GDM1 (cell line): ENCODE measurements around the gene OGFOD2.
A peak's percentile ranks its signal among the peaks of the same experiment; 100 is the strongest.
"Not testable (repeated sequence)": the region's sequence is repeated elsewhere in the genome, so short reads cannot be mapped to it uniquely, and the experiment has no call there.

ENCODE experiments used
- DNase-seq: peaks from one replicate; lab custom pipeline; 2025; lab: John Stamatoyannopoulos, UW

The OGFOD2 gene

DNA sequence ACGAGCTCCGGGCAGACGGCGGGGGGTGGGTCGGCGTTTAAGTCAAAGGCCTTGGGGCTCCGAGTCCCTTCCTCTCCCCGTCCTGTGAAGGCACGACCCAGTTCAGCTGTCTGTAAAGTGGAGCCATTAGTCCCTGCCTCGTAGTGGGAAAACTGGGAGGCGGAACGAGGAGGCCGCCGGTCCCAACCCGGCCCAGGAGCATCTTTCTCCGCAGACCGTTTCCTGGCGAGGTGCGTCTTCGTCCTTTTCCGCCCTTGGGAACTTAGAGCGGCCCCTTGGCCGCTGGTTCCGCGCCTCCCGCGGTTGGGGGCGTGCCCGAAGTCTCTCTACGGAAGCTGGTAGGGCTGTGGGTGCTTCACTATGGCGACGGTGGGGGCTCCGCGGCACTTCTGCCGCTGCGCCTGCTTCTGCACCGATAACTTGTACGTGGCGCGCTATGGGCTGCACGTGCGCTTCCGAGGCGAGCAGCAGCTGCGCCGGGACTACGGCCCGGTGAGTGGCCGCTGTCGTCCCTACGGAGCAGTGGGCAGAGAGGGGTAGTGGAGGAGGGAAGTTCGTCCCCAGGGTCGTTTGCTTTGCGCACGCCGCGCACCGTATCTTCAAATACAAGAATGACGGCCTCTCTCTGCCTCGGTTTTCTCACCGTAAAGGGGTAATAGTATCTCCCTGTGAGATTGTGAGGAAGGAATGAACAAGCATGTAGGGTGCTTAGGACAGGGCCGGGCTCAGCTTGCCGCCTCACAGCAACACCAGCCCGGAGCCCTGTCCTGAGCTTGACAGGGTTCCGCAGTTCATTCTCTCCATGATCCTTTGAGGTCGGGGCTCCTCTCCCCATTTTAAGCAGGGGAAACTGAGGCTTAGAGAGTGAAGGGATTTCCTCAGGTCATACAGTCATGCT lies at the start of gene OGFOD2:
Gene OGFOD2 (plus strand): TSS at position 353 of the 898 bp plus-strand sequence. CDS start 8 bp downstream, at position 361.
- peak; percentile 86 for DNase-seq

- DNase-seq = peak; percentile 19
Observed at GRCh38 chr12:122927756-122928403, 47.2 kb upstream of the OGFOD2 start.

- DNase-seq = no peak
Observed at GRCh38 chr12:122928404-122929147, 46.5 kb upstream of the OGFOD2 start.

DNA sequence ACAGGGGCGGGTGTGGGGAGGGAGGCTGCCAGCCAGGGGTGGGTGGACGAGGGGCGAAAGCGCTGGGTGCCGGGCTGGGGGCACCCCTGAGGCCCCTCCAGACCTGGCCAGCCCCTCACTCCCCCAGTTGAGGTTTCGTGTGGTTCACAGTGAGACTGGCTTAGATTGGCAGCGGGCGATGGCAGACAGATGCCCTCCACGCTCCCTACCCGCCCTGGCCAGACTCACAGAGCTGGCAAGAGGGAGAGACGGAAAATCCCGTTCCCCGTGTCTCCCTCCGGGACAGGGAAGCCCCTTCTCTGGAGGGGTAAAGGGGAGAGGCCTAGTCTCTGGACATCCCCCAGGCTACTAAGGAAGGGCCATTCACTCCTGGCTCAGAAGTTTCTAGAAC lies 45.9 kb upstream of the OGFOD2 start:
- DNase-seq = no peak

- DNase-seq = no peak
Observed at GRCh38 chr12:122929812-122930211, 45.2 kb upstream of the OGFOD2 start.

- no peak for DNase-seq
Observed at GRCh38 chr12:122932207-122932606, 42.8 kb upstream of the OGFOD2 start.

DNA sequence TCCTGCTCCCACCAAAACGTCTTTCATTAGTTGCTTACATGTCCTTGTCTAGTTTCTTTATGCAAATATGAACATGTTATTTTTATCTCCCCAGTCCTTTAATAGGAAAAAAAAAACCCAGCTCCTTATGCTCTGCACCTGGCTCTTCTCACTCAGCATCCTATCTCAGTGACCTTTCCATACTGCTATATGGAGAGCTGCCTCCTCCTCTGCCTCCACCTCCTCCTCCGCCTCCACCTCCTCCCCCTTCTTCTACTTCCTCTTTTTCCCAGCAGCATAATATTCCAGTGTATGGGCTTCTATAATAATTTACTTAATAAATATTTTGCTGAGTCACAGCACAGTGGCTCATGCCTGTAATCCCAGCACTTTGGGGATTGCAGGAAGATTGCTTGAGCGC lies 40.3 kb upstream of the OGFOD2 start:
- DNase-seq = no peak

DNA sequence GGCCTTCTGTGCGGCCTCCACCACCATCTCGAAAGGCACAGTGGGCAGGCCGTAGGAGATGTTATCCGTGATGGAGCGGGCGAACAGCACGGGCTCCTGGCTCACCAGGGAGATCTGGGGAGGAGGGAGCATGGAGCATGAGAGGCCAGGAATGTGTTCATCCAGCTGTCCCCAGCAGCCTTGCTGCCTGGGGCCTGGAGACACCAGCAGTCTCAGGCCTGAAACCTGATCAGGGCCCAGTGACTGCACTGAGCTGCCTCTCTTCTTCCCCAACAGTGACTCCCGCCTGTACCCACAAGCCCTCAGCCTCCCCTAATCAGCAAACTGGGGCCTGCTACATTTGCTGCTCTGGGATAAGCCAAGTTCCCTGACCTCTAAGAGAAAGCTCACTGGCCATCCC lies 39.7 kb upstream of the OGFOD2 start:
- no peak for DNase-seq

DNA sequence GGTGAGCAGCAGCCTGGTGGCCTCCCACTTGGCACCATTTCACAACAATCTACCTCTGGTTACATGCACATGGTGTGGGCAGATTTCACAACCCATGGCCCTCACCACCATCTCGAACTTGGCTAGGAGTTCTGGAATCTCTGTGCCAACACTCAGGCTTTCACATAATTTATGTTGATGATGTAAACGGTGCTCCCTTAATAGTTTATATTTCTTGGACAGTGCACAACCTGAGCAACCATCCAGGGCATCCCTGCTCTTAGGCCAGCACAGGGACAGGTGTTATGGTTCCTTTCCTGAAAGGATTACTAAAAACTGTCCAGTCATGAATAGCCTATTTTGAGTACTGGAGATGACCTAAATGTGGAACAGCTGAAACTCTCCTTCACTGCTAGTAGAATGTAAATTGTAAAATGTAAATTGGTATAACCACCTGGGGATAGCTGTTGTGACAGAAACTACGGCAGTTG lies 37.4 kb upstream of the OGFOD2 start:
- no peak for DNase-seq

GRCh38 chr12:122939125-122939524 lies 35.9 kb upstream of the OGFOD2 start:
- no peak for DNase-seq

DNA sequence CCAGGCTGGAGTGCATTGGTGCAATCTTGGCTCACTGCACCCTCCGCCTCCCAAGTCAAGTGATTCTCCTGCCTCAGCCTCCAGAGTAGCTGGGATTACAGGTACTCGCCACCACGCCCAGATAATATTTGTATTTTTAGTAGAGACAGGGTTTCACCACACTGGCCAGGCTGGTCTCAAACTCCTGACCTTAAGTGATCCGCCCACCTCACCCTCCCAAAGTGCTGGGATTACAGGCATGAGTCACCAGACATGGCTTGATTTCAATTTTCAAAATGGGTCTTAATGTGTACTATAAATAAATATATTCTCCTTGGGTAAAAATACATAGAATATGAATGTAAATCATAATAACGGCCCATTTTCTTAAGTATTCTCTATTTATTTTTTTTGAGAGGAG lies 33.7 kb upstream of the OGFOD2 start:
- not testable (repeated sequence) for DNase-seq

DNA sequence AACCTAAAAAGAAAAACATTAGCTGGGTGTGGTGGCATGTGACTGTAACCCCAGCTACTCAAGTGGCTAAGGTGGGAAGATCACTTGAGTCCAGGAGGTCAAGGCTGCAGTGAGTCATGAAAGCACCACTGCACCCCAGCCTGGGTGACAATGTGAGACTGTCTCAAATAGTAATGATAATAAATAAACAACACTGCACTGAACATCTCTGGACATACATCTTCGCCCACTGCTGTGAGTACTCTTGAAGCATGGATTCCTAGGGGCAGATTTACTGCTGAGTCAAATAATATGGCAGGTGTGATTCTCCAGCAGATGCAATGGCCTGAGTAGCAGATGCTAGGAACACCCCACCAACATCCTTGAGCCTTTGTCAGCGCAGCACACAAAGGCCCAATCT lies 32.4 kb upstream of the OGFOD2 start:
- DNase-seq = no peak

- DNase-seq = no peak
Observed at GRCh38 chr12:122943196-122943595, 31.8 kb upstream of the OGFOD2 start.

- DNase-seq = no peak
Observed at GRCh38 chr12:122944605-122945592, 30.1 kb upstream of the OGFOD2 start.

DNA sequence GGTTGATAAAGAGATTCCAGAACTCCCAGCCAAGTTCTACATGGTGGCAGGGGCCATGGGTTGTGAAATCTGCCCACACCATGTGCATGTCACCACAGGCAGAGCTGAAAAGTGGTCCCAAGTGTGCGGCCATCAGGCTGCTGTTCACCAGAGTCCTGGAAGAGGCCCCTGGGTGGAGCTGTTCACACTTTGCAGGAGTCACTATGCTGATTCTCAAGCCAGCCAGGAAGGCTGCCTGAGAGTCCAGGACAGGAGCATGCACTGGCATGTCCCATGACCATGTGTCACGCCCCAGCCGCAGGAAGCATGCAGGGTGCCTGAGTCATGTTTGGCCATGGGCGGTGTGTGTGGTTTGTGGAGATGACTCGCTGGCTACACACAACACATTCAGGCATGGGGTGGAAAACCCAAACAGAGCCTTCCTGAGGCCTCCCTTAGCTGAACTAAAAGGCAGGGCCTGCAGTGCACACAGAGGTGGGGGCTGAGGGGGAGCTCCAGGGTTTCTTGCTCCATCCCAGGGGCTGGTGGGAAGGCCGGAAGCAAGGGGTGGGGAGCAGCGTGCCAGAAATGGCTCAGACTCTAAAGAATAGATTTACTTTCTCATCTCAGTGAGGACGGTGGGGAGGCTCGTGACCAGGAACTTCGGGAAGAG lies 28.2 kb upstream of the OGFOD2 start:
- DNase-seq = peak; percentile 95

GRCh38 chr12:122947352-122947792 lies 27.7 kb upstream of the OGFOD2 start:
- peak; percentile 6 for DNase-seq

DNA sequence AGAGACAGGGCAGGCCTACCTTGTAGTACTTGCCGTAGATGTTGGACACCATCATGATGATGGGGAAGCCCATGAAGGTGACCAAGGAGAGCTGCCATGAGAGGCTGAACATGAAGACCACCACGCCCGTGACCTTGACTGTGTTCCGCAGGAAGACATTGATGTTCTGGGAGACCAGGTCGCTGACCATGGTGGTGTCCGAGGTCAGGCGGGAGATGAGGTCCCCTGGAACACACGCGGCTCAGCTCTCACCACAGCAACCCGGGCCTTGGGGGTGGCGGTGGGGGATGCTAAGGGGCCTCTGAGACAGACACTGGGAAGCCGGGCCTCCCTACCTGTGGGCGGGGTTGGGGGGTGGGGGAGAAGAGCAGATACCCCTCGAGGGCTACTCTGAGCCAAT lies 26.4 kb upstream of the OGFOD2 start:
- DNase-seq = no peak

DNA sequence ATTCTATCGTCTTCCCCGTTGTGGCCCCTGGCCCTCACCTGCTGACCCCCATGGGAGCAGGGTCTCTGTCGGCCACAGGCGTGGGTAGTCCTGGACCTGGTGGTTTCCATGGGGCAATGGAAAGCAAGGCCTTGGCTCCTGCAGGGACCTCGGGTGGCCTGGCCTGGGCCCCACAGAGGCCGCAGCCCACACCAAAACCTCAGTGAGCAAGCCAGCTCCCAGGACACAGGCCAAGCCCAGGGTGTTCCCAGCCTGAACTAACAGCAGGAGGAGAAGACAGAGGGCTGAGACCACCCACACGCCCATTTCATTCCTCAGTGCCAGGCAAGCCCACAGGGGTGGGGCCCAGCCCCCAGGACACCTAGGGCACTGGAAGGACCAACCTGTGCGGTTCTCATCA lies 25.6 kb upstream of the OGFOD2 start:
- no peak for DNase-seq

DNA sequence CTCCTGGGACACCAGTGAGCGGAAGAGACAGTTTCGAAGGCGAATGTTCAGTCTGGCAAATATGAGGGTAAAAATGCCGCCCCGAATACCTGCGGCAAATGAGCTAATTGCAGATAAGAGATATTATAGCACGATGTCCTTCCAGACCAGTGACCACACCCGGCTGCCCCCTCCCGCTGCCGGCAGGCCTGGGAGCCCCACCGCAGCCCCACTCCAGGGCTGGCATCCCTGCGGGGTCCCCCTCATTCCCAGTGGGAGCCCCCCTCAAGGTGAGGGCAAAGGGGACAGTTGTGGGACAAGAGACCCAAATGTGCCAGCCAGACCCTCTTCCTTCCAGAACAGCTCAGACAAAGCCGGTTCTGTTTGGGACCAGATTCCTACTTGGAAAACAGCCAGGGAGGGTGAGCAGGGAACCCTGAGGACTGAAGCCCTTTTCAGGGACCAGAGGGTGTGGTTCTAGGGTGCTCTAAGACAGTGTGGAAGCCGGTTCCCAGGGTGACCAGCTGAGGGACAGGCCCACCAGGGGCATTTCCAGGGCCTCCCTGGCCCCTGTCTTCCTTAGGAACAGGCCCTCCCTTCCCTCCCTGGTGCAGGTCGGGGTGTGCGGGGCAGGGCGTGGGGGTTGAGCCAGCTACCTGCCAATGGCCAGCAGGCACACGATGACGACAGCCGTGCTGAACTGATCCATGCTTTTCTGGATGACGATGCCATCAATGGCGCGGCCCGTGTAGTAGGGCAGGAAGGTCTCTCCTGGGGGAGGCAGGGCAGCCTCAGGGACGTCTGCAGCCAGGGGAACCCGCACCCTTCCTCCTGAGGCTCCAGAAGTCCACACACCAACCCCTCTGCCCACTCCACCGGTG lies 25.0 kb upstream of the OGFOD2 start:
- DNase-seq = no peak

- DNase-seq = no peak
Observed at GRCh38 chr12:122951406-122951805, 23.6 kb upstream of the OGFOD2 start.
